Measurements from ENCODE around the gene TCEA3.

GRCh38 chr1:23428136-23428905 lies 3.8 kb upstream of the TCEA3 start:
- no peak for TF ChIP-seq CTCF (IDR thresholded peaks at IDR 0.05 in 4 of 5, conservative IDR thresholded peaks at IDR 0.05 in 1 of 5)
- no peak for TF ChIP-seq POLR2A (IDR thresholded peaks at IDR 0.05)

All from gastrocnemius medialis (tissue), 4 donors.